GM18505 (cell line): Measurements from ENCODE around the gene HTR7.
A peak's percentile ranks its signal among the peaks of the same experiment; 100 is the strongest.
"Not testable (repeated sequence)": the region's sequence is repeated elsewhere in the genome, so short reads cannot be mapped to it uniquely, and the experiment has no call there.

ENCODE experiments used
- ATAC-seq: cut with Tn5 transposase; IDR thresholded peaks from one replicate; pipeline ENCODE4 v1.9.1; 2021; ENCODE audit not compliant: unreplicated experiment
- POLR2A ChIP-seq: IDR thresholded peaks from 4 replicates; pipeline ENCODE4 v1.6.1; 2011; ENCODE audit warnings: borderline replicate concordance; ENCODE audit not compliant: insufficient read depth, insufficient read length; ENCODE audit errors: extremely low read depth

Gene HTR7

DNA sequence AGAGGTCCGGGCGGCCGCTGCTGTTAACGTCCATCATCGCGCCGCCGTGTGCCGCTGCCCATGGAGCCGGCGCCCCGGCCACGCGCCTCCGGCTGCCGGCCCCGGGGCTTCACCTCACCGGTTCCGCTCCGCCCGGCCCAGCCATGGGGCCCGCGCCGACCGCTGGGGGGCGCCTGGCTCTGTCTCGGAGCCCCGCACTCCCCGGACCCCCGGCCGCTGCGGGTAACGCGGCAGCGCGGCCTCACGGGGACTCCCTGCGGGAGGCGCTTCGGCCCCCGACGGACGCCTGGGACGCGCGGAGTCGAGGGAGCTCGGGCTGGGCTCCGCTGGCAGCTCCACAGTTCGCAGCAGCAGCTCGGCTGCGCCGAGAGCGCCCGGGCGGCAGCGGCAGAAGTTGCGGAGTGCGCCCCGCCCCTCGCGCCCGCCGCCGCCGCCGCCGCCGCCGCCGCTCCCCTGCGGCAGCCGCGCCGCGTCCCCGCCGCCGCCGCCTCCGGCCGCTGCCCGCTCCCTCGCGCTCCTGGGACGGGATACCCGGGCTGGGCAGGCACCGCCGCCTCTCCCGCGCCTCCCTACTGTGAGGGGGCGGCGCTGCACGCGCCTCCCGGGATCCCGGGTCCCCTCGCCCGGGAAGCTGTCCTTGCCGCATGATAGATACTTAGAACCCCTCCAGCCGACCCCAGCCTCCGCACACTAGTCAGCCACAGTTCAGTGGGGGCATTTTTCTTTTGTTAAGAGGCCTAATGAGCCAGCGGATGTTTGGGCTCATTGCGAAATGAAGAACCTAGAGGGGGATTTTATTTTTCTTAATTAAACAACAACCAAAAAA lies at the start of gene HTR7:
Gene HTR7, minus strand, starts transcription at position 405 of the 826 bp plus-strand sequence. Its CDS starts 368 bp downstream, at position 37.
- peak; percentile 77 for ATAC-seq
- no peak for TF ChIP-seq POLR2A

DNA sequence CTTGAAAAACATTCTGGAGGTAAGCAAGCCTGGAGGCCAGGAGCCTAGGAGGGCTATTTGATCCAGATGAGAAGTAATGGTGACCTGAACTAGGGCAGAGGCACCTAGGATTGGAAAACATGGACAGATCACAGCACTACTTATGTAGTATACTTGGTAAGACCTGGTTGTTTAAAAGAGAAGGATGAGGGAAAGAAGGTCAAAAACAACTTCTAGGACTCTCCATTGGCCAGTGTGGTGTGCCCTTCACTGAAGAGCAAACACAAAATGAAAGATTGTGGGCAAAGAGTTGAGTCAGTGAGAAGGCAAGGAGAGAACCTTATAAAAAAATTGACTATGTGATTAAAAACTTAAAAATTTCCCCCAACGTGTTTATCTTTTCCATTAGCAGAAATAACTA lies 48.8 kb upstream of the HTR7 start:
- ATAC-seq = no peak
- no peak for TF ChIP-seq POLR2A

DNA sequence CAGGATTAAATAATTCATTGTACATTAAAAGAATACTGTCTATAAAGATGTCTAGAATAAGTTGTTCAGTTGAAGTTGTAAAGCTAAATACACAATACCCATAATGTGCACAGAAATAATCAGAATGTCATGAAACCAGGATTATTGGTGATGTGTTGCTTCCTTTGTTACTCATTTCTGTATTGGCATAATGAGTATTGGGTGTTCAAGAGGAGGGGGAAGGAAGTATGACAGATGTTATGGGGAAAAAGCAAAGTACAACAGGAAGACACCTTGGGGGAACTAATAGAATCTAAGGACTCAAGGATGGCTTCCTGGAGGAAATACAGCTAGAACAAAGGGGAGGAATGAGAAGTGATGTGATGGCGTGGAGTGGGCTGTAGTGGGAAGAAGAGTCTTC lies 48.1 kb upstream of the HTR7 start:
- no peak for ATAC-seq
- no peak for TF ChIP-seq POLR2A

DNA sequence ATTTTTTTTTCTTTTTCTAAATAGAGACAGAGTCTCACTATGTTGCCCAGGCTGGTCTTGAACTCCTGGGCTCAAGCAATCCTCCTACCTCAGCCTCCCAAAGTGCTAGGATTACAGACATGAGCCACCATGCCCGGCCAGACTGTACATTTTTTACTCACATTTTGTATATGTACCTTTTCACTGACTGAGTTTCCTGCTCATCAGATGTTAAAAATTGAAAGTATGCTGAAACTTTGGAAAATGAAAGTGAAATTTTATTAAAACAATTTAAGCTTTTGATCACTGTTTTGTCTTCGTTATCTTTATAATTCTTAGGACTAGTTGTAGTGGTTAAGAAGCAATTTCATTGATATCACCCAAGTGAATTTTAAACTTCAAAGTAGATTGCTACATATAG lies 39.1 kb upstream of the HTR7 start:
- not testable (repeated sequence) for ATAC-seq

DNA sequence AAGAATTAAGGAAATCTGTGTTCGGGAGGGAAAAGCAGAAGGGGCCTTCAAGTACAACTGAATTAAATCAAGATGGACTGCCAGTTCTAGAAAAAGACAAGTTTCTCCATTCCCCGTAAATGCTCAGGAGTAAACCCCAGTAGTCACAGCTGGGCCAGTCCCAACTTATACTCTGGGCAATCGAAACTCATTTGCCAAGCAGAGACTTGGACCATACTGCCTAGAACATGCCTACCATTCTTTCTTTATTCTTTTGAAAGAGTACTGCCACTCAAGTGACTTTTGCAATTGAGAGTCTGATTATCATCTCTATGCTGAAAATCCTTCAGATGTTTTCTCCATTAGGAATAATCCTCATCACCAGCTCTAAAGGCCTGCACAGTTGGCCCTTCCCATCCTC lies 35.4 kb upstream of the HTR7 start:
- ATAC-seq = no peak
- TF ChIP-seq POLR2A = no peak

DNA sequence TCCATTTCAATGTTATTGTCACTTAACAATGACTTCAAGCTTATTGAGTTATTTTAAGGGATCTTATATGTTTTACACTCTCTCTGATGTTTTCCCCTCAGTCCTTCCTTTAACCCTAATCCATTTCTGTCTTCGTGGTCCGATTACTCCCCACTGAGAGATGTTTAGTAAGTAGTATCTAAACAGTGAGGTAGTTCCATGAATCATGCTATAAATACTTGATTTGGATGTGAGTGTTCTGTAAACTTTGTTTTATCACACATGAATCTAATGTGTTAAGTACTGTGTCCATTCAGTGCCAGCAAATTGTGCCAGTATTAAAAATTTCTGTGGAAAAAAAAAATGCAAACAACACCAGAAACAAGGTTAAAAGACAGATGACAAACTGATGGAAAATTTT lies 32.5 kb upstream of the HTR7 start:
- no peak for ATAC-seq
- TF ChIP-seq POLR2A = no peak

DNA sequence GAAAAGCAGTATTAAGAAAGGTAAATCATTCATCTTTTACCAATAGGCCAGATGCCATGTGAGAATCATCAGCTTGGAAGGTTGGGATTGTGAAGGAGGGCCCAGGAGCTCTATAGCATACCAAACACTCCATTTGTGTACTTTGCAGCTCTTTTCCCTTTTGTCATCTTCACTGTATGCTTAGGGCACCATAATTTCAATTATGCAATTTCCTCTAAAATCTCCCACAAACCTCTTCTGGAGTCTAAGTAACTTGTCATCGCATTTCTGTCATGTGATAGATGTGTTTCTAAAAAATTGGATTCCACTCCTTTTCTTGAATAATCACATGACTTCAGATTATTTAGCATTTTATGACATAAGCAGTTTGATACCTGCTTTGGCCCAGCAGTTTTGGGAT lies 31.8 kb upstream of the HTR7 start:
- no peak for ATAC-seq
- no peak for TF ChIP-seq POLR2A

DNA sequence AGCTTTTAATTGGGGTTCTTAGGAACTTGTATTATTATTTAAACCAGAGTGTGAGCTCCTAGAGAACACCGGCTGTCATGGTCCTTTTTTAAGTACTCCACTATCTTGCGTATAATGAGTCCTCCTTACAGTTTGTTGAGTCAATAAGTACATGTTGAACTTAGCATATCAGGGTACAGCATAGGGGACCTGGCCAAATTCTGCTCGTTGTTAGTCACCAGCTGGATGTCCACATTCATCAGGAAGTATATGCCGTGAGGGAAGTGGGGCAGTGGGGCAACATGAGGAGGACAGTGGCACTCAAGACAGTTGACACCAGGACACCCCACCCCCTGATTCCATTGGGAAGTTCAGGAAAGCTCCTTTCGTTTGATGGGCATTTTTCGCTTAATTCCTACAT lies 30.5 kb upstream of the HTR7 start:
- TF ChIP-seq POLR2A = no peak
- no peak for ATAC-seq

DNA sequence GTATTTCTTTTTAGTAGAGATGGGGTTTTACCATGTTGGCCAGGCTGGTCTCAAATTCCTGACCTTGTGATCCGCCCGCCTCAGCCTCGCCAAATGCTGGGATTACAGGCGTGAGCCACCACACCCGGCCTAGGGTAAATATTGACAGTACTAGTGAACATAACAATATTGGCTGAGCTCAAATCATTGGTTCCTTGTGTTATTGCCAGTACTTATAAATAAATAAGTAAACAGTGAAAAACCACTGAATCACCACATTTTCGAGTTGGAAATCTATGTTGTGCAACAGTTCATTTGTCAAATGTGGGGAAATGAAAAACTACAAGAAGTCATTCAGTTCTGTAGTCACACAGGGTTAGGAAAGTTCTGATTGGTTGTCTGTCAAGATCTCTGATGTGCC lies 29.7 kb upstream of the HTR7 start:
- TF ChIP-seq POLR2A = no peak
- no peak for ATAC-seq

DNA sequence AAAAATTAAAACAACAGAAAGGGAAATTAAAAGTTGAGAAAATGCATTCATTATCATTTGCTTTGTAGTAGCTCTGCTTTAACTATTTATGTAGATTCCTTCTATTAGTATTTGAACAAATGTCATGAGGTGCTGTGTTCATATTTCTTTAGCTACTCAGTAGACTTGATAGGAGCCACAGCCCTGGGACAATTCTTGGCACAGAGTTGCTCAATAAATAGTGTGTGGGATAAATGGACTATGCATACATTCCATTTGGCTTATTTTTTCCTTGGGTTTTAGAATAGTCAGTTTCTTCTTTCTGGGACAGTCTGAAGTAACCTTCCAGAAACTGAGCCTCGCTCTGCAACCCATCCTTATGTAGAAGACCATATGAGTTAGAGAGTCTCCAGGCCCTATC lies 27.3 kb upstream of the HTR7 start:
- TF ChIP-seq POLR2A = no peak
- ATAC-seq = no peak

DNA sequence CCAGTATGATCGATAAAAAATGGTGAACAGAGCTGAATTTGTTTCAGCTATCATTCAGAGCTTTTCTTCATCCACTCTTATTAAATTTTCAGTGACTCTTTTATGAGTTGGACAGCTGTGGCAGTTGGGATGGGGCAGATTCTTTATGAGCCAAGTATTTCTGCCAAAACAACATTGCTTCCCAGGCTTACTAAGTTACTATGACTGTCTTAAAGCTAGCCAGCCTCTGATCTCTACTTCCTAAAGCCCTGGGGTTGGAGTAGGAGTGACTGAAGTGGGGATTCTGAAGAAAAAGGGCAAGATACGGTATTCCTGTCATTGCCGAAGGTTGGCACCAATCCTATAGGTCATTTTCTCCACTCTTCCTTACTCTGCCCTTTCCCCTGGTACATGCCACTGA lies 26.6 kb upstream of the HTR7 start:
- TF ChIP-seq POLR2A = no peak
- no peak for ATAC-seq

DNA sequence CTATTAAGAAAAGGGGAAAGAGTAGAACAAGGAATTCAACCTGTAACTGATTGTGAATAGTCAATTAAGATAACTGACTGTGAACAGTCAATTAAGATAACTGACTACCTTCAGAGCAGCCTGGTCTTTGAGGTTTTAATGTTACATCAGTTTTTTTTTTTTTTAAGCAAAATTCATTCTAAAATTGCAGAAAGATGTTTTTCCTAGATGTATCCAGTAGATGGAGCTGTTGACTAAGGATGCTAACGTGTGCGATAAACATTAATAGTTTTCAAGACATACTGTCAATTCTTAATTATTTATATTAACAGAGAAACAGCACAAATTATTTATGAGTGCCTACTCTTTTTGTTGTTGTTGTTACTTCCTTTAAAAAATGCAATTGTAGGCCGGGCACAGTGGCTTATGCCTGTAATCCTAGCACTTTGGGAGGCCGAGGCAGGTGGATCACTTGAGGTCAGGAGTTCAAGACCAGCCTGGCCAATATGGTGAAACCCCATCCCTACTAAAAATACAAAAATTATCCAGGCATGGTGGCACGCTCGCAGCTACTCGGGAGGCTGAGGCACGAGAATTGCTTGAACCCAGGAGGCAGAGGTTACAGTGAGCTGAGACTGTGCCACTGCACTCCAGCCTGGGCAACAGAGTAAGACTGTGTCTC lies 22.4 kb upstream of the HTR7 start:
- not testable (repeated sequence) for ATAC-seq

DNA sequence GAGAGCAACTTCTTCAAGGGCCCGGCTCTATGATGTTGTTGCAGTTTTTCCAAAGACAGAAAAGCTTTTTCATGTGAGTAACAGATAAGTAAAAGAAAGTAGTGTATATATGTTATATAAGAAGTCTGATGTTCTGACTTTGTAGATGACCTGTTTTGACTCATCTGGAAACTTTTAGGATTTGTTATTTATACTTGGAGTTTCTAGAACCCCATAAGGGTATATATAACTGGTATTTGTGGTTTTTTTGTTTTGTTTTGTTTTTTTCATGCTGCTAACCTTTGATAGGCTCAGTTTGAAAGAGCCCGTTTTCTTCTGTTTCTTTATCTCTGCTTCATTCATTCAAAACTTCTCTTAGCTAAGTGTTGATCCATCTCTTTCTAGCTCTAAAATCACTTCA lies 21.2 kb upstream of the HTR7 start:
- TF ChIP-seq POLR2A = no peak
- ATAC-seq = no peak

DNA sequence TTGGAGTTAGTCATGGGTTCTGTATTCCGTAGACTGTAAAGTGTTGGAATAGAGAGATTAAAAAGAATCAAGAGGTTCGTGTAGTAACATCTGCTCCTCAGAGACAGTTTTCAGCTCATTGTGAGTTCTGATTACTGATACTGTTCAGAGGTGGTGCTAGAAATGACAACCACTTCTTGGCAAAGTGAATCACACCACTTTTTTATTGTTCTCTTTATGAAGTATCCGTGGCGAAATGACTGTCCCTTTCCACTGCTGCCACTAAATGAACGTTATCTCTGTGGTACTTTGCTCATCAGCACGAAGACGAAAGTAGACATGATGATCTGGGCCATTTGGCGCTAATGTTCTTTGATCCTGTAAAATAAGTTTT lies 14.8 kb upstream of the HTR7 start:
- ATAC-seq = peak; percentile 7
- TF ChIP-seq POLR2A = no peak
